ENCODE data around the gene APOL2.
"Not testable (repeated sequence)": the region's sequence is repeated elsewhere in the genome, so short reads cannot be mapped to it uniquely, and the experiment has no call there.

APOL2 gene

DNA sequence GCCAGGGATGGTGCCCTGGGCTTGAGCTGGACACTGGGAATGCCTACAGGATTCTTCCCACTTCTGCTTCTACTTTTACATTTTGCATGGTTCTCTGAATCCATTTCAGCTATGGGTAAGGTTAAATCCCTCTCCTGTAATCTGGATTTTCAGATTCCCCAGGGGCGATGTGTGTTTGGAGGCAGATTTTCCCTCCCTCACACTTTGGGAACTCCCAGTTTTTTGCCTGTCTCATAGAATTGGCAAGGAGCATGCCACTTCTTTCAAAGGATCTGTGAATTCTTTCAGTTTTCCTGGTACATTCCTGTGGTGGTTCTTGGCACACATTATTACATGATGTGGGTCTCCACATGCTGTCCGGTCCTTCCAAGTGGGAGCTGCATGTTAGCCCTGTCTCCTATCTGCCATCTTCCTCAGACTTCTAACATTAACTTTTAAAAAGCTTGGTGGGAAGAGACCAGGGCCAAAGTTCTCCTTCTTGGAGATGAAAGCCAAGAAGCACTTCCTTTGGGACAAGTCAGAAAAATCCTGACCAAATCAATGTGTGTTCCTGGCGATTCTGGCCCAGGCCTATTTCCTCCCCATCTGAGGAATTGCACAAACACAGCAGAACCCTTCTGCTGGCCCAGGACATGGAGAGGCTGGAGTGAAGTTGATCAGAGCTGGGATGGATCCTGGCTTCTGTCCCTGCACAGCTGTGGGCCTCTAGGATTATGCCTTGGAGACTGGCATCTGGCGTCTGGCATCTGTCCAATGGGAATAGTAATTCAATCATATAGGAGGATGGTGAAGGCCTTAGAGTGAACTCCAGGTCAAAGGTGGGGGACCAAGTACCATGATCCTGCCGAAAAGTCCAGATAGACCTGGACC, 5.4 kb upstream of the APOL2 start:
- no peak for DNase-seq (ENCODE audit: low spot score)

DNA sequence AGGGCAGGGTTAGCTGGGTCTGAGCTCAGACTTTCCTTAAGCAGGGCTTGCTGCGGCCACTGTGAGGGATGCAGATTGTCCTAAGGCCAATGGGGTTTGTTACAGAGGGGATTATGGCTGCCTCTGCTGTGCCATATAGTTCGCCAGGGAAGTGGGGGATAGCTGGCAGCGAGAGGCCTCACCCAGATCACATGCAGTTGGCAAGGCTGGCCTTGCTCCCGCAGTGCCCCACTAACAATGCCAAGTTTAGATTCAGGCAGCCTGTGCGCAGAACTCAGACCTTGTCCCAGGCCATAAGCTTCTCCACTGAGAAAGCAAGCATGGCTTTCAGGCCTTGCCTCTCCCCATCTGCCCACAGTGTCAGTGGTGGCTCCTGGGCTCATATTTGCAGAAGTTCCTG, 4.7 kb upstream of the APOL2 start:
- no peak for DNase-seq (ENCODE audit: low spot score)

DNA sequence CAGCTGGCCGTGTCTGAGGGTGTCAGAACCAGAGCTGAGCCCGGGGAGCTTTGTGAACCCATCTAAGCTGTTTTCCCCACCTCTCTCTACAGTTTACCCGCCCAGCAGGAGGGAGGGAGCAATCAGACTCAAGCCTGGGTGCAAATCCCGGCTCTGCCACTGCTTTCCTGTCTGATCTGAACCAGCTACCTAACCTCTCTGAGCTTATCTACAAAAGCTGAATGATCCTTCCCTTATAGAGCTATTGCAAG, 252 bp downstream of the APOL2 start:
- DNase-seq (ENCODE audit: low spot score): no peak

GRCh38 chr22:36238373-36239149, 766 bp downstream of the APOL2 start:
- no peak for DNase-seq (ENCODE audit: low spot score)

DNA sequence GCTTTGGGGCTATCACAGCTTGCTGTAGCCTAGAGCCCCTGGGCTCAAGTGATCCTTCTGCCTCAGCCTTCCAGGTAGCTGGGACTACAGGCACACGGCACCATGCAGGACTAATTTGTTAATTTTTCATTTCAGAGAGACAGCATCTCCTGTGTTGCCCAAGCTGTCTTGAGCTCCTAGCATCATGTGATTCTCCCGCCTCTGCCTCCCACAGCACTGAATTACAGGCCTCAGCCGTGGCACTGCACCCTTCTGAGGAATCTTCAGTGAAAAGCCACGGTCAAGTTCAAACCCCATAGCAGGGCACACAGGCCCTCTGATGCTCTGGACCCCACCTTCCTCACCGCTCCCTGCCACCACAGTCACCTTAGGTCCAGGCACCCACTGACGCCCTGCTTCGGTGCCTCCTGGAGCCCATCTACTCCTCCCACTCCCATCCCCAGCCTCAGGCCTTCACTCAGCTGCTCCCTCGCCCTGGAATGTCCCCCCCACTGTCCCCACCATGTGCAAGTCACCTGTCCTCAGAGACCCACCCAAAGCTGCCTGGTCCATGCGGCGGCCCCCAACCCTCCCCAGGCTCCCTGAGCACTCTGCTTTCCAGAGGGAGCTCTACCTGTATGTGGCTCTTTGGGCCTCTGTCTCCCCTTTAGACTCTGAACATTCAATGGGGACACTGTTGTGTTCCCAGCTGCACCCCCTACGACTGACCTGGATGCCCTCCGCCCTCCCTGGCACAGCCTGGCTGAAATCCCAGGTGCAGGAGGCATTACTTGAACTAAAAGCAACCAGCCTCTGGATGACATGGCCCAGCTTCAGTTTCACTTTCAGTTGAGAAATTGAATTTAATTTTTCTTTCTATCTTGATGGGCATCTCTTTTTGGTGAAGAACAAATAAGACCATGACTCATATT, 1.6 kb downstream of the APOL2 start:
- DNase-seq (ENCODE audit: low spot score): no peak

- DNase-seq (ENCODE audit: low spot score): no peak
Observed at GRCh38 chr22:36236388-36237319, 2.7 kb downstream of the APOL2 start.

DNA sequence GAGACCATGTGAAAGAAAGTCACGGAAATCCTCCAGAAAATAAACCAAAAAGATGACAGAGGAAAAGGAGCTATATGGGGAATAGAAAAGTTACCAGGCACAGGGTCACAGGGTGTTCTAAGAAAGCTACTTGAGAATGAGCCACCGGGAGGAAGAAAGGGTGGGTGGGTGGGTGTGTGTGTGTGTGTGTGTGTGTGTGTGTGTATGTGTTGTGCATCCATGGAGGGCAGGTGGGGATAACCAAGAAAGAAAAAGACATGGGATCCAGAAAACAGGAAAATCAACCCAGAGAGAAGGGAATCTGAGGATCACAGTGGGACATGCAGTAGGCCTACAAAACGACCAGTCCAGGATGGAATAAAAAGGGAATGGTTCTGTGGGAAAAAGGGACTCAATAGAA, 3.7 kb downstream of the APOL2 start:
- no peak for DNase-seq (ENCODE audit: low spot score)

GRCh38 chr22:36234919-36235318, 4.4 kb downstream of the APOL2 start:
- no peak for DNase-seq (ENCODE audit: low spot score)

DNA sequence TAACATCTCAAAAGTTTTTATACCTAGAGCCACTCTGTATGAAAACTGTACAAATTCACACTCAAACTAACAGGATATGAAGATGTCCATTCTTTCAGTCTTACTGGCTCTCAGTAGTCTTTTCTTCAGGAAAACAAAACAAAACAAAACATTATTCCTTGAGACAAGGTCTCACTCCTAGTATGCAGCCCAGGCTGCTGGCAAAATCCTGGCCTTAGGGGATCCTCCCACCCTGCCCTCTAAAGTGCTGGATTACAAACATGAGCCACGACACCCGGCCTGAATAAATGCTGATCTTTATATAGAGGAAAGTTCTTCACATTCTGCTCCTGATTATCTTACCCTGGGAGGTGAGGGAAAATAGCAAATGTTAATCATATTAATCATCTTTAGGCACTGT, 5.1 kb downstream of the APOL2 start:
- DNase-seq (ENCODE audit: low spot score): no peak

GRCh38 chr22:36233796-36234195, 5.5 kb downstream of the APOL2 start:
- no peak for DNase-seq (ENCODE audit: low spot score)

- no peak for DNase-seq (ENCODE audit: low spot score)
Observed at GRCh38 chr22:36232715-36233401, 6.5 kb downstream of the APOL2 start.

- DNase-seq (ENCODE audit: low spot score): not testable (repeated sequence)
Observed at GRCh38 chr22:36231051-36231450, 8.3 kb downstream of the APOL2 start.

DNA sequence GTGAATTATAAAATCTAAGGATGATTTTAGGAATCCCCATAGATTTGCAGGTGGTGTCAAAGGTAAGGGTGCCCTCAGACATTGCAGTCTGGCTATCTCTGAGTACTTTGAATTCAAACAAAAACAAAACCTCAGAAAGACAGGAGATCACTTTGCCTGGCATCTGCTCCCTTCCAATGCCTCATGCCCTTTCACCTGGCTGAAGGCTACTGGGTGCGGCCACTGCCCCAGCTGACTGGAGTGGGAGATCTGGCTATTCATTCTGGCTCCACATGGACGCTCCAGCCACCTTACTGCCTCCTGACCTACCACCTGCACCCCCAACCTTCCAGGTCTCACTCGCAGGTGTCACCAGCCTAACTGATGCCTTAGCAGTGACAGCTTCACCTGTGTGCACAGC, 9.7 kb downstream of the APOL2 start:
- DNase-seq (ENCODE audit: low spot score): not testable (repeated sequence)

GRCh38 chr22:36228944-36229343, 10.4 kb downstream of the APOL2 start:
- DNase-seq (ENCODE audit: low spot score): no peak

DNA sequence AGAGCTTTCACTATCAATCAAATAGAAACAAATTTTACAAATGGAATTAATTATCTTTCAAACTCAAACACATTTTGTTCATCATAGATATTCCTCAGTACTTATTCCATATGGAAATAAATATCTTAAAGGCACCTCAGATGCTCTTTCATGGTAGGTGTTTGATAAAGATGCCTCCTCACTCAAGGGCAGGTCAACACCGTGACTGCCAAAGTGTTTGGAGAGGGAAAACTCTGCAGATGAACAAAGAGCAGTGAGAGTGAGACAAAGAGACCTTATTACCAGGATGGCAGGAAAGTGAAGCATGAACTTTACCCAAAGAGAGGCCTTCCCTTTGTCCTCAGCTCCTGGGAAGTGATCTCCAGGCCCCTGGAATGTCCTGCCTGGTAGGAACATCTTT, 11.0 kb downstream of the APOL2 start:
- not testable (repeated sequence) for DNase-seq (ENCODE audit: low spot score)

GRCh38 chr22:36227806-36228205, 11.5 kb downstream of the APOL2 start:
- no peak for DNase-seq (ENCODE audit: low spot score)

GRCh38 chr22:36227396-36227795, 11.9 kb downstream of the APOL2 start:
- DNase-seq (ENCODE audit: low spot score): no peak

DNA sequence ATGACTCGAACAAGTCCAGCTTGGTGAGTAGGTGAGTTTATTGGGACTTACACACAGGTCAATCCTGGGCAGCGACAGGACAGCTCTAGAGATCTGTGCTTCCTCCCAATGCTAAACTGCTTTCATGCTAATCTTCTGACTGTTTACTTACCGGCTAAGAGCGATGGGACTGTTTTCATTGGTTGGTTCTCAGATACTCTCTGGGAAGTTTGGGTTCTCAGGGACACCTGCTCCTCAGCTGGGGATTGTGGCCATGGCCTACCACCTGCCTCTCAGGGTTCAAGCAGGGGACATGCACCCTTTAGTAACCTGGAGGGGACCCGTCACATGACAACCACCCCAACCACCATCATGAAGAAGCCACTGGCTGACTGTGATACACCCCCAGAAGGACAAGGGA, 13.1 kb downstream of the APOL2 start:
- DNase-seq (ENCODE audit: low spot score): no peak

DNA sequence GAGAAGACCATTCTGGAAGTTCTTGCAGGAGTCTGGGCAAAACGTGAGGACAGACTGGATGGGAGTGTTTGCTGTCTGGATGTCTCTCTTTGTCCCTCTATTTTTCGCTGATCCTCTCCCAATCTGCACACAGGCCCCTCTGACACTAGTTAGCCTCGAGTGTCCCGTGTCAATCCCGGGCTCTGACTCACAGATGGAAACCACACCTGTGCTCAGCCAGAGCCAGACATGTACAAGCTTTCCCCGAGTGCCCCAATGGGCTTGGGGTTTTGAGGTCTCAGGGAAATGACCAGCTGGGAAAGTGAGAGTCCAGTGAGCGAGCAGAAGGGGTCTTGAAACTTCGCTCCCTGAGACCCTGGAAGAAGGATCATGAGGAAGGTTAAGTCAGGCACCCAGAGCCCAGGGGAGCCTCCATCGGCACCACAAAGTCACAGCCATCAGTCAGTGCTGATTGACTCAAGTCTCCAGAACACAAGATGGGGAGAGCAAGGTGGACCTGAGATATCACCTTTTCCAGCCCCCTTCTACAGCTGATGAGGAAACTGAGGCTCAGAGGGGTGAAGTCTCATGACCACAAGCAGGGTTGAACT, 13.9 kb downstream of the APOL2 start:
- DNase-seq (ENCODE audit: low spot score): no peak

DNA sequence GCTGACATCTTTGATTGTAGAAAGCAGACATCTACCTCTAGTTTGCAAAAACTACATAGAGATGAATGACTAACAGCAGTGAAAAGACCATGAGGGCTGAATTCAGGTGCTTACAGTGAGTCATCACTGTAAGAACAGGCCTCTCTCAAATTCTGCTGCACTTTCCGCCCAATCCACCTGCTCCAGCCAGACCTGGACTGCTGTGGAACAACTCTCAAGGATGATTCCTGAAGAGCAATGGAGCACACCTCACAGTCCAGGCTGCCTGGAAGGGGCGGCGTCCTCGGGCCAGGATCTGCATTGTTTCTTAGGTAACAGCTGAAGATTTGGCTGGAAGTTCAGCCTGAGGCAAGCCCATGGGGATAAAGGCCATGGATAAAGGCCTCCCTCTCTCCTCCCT, 15.1 kb downstream of the APOL2 start:
- no peak for DNase-seq (ENCODE audit: low spot score)
